Ectodermal cell (in vitro differentiated cells): Measurements from ENCODE around the gene SAMM50.

Experiments used
- H3K27ac ChIP-seq: 2 replicates; pipeline ENCODE4 v1.7.0; 2013; ENCODE audit warnings: mild to moderate bottlenecking, low read depth, low read length; ENCODE audit not compliant: insufficient read depth, poor library complexity, severe bottlenecking
- H3K27me3 ChIP-seq: 2 replicates; pipeline ENCODE4 v1.7.0; 2013; ENCODE audit warnings: mild to moderate bottlenecking, low read length; ENCODE audit not compliant: insufficient read depth, control insufficient read depth, poor library complexity, severe bottlenecking
- H3K36me3 ChIP-seq: one replicate; pipeline ENCODE4 v1.7.0; 2013; ENCODE audit warnings: low read length; ENCODE audit not compliant: control insufficient read depth, insufficient read depth
- H3K4me1 ChIP-seq: one replicate; pipeline ENCODE4 v1.7.0; 2013; ENCODE audit warnings: low read length; ENCODE audit not compliant: control insufficient read depth, insufficient read depth
- H3K4me3 ChIP-seq: 2 replicates; pipeline ENCODE4 v1.7.0; 2013; ENCODE audit warnings: low read depth, low read length, control low read depth; ENCODE audit not compliant: insufficient read depth
- H3K9me3 ChIP-seq: 2 replicates; pipeline ENCODE4 v1.7.0; 2013; ENCODE audit warnings: mild to moderate bottlenecking, low read length, moderate library complexity; ENCODE audit not compliant: control insufficient read depth
- WGBS, 2 experiments: methylation state at CpG; one replicate each; pipeline ENCODE4 v1.1.7; 2013; ENCODE audit warnings: missing lambda C conversion rate in 2 of 2; 5-methylcytosine and 5-hydroxymethylcytosine counted together

Gene SAMM50

DNA sequence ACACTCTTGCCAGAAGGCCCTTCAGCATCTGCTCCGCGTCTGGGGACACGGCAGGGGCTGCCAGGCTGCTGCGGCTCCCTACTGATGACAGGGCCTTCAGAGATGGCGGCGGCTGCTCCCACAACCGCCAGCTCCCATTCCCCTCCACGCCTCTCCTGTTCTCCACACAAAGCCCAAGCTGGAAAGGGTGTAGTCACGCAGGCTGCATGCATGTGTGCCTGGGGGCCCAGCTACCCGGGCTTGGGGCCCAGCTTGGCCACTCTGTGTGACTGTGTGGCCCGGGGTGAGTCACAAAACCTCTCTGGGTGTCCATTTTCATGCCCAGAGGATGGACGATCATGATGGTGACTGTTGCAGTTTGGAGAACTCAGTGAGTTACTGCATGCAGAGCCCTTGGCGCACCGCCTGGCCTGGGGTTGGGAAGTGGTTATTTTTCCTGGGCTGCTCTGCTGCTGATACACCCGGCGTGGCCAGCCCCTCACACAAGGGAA lies 37.1 kb downstream of the SAMM50 start:
- no peaks in the 10 kb centered on the region for H3K4me1 ChIP-seq
- H3K27me3 ChIP-seq, result no peaks in the 10 kb centered on the region
- H3K27ac ChIP-seq, result no peak overlapping the region
- peaks cover 13% of the 10 kb centered on the region for H3K36me3 ChIP-seq
- no peak overlapping the region for H3K4me3 ChIP-seq
- no peaks in the 10 kb centered on the region for H3K9me3 ChIP-seq
- WGBS, 2 experiments, result 90% methylated on average over 16 of the region's 16 CpGs

DNA sequence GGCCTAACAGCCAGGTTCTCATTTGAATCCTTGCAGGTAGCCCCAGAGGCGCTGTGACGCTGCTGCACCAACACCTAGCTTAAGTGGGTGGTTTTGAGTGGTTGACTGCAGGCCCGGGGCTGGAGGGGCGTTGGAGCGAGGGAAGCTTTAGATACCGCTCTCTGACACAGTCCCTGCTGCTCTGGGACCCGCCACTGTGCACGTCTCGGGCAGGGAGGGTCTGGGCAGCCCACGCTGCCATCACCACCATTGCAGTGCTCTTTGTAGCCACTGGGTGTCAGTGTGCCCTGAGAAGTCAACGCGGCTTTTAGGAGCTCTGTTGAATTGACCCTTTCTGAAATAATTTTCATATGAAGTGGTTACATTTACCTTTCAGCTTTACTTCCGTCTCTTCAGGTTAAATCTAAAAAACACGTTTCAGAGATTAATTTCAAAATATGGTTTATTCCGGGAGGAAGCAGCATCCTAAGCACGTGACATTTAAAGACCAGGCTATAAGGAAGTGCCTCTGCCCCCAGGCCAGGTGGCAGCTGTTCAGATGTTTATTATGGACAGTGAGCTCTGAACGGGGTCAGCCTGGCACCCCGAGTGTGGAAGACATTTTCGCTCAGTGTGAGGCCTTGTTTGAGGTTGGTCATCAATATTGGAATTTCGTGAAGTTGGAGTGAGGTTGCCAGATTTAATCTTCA lies 38.0 kb downstream of the SAMM50 start:
- no peaks in the 10 kb centered on the region for H3K4me1 ChIP-seq
- no peak overlapping the region for H3K4me3 ChIP-seq
- peaks cover 13% of the 10 kb centered on the region for H3K36me3 ChIP-seq
- H3K9me3 ChIP-seq, result no peaks in the 10 kb centered on the region
- 49 to 50% methylated on average over 20 of the region's 20 CpGs for WGBS, 2 experiments
- H3K27ac ChIP-seq, result no peak overlapping the region
- H3K27me3 ChIP-seq, result no peaks in the 10 kb centered on the region

DNA sequence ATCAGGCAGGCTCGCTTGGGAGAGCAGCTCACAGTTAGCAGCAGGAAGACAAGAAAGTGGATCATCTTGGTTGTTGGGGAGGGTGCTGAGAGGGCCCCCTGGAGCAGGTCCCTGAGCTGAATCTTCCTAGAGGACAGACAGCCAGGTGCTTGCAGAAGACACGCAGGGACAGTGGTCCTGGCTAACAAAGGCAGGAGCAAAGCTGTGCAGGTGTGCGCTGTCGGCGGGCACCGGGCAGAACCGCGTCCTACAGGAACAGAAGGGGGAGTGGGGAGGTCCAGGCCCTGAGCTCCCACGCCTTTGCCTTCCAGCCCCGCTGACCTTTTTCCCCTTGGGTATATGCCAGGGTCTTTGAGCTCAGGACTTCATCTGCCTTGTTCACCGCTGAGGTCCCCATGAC lies 38.8 kb downstream of the SAMM50 start:
- Histone ChIP-seq H3K4me1 (no peaks in the 10 kb centered on the region), H3K4me3 (no peak overlapping the region), H3K27me3 (no peaks in the 10 kb centered on the region), H3K36me3 (peaks cover 13% of the 10 kb centered on the region), H3K27ac (no peak overlapping the region), H3K9me3 (no peaks in the 10 kb centered on the region)
- 94 to 95% methylated on average over 11 of the region's 11 CpGs for WGBS, 2 experiments

DNA sequence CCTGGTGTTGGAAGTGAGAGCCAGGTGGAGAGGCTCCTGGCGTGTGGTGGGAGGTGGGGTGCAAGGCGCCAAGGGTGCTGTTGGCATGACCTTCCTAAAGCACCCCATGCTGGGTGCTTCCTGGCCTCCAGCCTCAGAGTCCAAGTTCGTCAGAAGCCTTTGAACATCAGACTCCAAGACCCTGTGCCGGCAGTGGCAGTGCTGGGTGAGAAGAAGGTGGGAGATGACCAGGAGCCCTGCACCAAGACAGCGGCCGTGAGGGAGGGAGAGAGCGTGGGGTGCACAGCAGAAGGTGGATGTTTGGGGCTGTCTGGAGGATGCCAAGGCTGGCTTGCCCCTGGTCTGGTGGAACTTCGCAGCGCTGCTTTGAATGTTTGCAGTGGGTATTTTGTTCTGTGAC lies 39.2 kb downstream of the SAMM50 start:
- Histone ChIP-seq H3K9me3 (no peaks in the 10 kb centered on the region), H3K27me3 (no peaks in the 10 kb centered on the region), H3K27ac (no peak overlapping the region), H3K36me3 (peaks cover 13% of the 10 kb centered on the region), H3K4me1 (no peaks in the 10 kb centered on the region), H3K4me3 (no peak overlapping the region)
- 91 to 92% methylated on average over 9 of the region's 9 CpGs for WGBS, 2 experiments

DNA sequence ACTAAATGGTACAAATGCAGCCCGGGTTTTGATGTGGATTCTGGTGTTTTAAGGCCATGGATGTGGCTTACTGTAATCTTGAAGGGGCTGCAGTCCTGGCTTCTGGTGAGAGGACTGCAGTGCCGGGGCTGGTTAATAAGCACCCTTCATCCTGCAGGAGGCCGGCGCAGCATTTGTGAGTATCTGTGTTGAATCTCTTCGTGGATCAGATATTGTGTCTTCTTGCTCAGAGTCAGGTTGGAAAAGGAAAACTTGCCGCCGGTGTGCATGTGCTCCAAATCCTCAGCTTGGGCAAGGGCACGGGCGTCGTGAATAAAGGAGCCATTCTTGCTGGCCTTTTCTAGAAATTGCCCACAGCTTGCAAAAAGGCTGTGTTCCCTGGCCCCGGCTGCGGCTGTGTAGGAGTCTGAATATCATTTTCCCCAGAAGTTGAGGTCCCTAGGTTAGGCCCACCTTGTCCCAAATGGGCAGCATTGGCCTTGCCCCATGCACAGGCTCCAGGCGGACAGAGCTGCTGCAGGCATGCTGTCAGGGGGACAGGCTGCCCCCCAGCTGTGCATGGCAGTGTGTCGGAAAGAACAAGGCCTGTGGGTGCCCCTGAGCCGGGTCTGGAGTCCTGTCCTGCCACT lies 39.9 kb downstream of the SAMM50 start:
- 95% methylated on average over 15 of the region's 15 CpGs for WGBS, 2 experiments
- Histone ChIP-seq H3K36me3 (peaks cover 13% of the 10 kb centered on the region), H3K27me3 (no peaks in the 10 kb centered on the region), H3K9me3 (no peaks in the 10 kb centered on the region), H3K4me1 (no peaks in the 10 kb centered on the region), H3K4me3 (no peak overlapping the region), H3K27ac (no peak overlapping the region)

DNA sequence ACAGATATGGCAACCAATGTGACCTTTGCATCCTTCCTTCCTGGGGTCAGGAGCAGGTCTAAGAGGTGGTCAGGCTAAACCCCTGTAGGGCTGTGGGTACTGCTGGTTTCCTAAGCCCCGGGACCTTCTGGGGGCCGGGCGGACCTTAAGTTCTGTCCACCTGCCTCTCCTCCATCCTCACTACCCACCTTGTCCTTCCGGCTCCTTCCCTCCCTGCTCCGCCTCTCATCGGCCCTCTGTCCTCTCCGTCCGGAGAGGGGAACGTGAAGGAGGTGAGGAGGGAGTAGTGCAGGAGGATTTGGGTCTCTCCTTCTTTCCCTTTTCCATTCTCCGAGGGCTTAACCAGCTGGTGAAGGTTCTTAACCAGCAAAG lies 40.5 kb downstream of the SAMM50 start:
- H3K27ac ChIP-seq, result no peak overlapping the region
- no peaks in the 10 kb centered on the region for H3K27me3 ChIP-seq
- 85 to 98% methylated on average over 9 to 10 of the region's 10 CpGs for whole genome bisulfite sequencing, 2 experiments
- no peaks in the 10 kb centered on the region for H3K4me1 ChIP-seq
- H3K9me3 ChIP-seq, result no peaks in the 10 kb centered on the region
- no peak overlapping the region for H3K4me3 ChIP-seq
- H3K36me3 ChIP-seq, result peaks cover 8% of the 10 kb centered on the region

DNA sequence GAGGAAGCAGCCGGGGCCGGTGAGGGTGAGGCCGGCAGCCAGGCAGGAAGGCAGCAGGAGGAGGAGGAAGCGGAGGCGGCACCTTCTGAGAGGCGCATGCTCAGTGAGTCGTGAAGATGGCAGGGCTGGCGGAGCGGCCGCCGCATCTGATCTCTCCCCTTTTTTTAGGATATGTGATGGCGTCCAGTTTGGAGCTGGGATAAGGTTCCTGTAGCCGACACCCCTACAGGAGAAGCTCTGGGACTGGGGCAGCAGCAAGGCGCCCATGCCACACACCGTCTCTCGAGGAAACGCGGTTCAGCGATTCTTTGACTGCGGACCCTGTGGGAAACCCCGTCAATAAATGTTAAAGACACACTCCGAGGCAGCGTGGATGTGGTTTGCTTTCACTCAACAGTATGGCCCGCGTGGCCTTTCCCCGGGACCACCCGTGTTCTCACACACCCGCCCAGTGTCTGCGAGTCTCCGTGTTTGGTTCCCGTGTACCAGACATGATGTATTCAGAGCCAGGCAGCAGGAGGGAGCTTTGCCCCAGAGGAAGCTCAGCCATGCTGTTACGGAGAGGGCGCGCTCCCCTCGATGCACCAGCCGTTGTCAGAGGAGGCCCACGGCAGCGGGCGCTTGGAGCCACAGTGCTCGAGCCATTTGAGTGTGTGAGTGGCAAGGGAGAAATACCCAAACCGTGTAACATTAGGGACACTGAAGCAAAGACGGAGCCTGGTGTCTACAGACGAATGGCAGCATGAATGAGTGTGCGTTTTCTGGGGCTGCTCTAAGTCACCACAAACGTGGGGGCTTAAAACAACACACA lies 41.1 kb downstream of the SAMM50 start:
- Histone ChIP-seq H3K4me3 (no peak overlapping the region), H3K27ac (no peak overlapping the region), H3K36me3 (peaks cover 8% of the 10 kb centered on the region), H3K9me3 (no peaks in the 10 kb centered on the region), H3K27me3 (no peaks in the 10 kb centered on the region), H3K4me1 (no peaks in the 10 kb centered on the region)
- whole genome bisulfite sequencing, 2 experiments, result 94% methylated on average over 45 of the region's 45 CpGs

DNA sequence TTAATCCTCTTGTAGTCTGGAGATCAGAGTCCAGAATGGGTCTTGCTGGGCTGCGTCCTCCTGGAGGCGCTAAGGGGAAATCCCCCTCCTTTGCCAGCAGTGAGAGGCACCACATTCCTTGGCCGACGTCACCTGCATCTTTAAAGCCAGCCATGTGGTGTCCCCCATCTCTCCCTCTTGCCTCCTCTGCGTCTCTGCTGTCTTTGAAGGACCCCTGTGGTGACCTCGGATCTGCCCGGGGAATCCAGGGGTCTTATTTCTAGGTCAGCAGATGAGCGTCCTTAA lies 41.7 kb downstream of the SAMM50 start:
- H3K9me3 ChIP-seq, result no peaks in the 10 kb centered on the region
- 58 to 64% methylated on average over 8 of the region's 8 CpGs for WGBS, 2 experiments
- H3K27me3 ChIP-seq, result no peaks in the 10 kb centered on the region
- H3K36me3 ChIP-seq, result peaks cover 4% of the 10 kb centered on the region
- no peak overlapping the region for H3K27ac ChIP-seq
- H3K4me1 ChIP-seq, result no peaks in the 10 kb centered on the region
- no peak overlapping the region for H3K4me3 ChIP-seq

DNA sequence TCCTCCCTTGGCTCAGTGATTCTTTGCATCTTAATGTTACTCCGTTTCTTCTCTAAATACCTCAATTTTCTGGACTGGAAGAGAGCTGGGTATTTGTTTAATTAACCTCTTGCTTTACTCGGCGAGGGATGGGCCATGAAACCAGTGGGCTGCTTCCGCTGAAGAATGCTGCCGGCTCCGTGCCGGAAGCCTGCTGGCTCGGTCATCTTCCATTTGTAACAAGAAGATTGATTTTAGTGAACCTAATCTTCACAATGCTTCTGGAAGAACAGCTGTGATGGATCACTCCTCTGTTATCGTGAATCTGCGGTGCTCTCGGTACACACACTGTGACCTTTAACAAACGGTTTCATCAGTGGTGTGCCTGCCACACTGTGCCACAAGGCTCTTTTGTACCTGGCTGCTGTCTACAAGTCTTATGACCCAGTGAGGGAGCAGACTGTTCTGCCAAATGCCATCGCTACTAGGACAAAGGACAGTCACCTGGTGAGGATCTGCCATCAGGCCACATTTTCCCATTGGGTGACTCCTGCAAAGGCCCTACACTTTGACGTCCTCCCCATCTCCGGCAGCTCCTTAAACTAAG lies 43.5 kb downstream of the SAMM50 start:
- no peak overlapping the region for H3K4me3 ChIP-seq
- H3K4me1 ChIP-seq, result no peaks in the 10 kb centered on the region
- 92 to 93% methylated on average over 15 of the region's 15 CpGs for WGBS, 2 experiments
- no peaks in the 10 kb centered on the region for H3K27me3 ChIP-seq
- no peak overlapping the region for H3K27ac ChIP-seq
- no peaks in the 10 kb centered on the region for H3K9me3 ChIP-seq
- peaks cover 3% of the 10 kb centered on the region for H3K36me3 ChIP-seq

DNA sequence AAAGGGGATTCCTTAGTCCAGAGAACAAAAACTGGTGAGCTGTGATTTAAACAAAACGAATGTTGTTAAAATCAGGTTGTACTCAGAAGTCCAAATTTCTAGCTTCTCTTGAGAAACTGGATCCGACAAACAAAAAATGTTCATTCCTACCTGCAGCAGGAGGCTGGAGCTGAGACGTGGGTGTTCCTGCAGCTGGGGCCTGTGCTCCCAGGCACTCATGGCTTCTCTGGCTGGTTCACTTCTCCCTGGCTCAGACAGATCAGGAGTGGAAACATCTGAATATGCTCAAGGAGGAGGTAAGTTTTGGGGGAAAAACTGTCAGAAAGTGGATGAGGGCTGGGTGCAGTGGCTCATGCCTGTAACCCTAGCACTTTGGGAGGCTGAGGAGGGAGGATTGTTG lies 44.1 kb downstream of the SAMM50 start:
- no peaks in the 10 kb centered on the region for H3K9me3 ChIP-seq
- H3K36me3 ChIP-seq, result peaks cover 3% of the 10 kb centered on the region
- no peak overlapping the region for H3K27ac ChIP-seq
- no peak overlapping the region for H3K4me3 ChIP-seq
- 92 to 93% methylated on average over 3 of the region's 3 CpGs for WGBS, 2 experiments
- H3K4me1 ChIP-seq, result no peaks in the 10 kb centered on the region
- H3K27me3 ChIP-seq, result no peaks in the 10 kb centered on the region
